Stomach (tissue), 9 donors: ENCODE results near the gene SH3GL2. TPM values are rescaled to one million over a fixed set of nuclear protein-coding genes. Genes with fewer than 3 reads are reported as not detected.

Source experiments
- DNase-seq, 2 donors: peaks; one replicate each; pipeline versions ENCODE4 v3.0.0 to v3.0.0-alpha.2; 2013 to 2019
- H3K27ac ChIP-seq, 5 donors: fragments of 200-600 bp in 4 of 5; sonication (generic) in 4 of 5; one replicate each; pipeline ENCODE4 v1.5.1; 2013 to 2019; ENCODE audit warnings: mild to moderate bottlenecking in 1 of 5, moderate library complexity in 1 of 5
- H3K27me3 ChIP-seq, 3 donors: fragments of 200-600 bp; sonication (generic); one replicate each; pipeline ENCODE4 v1.5.1; 2017 to 2019; ENCODE audit warnings: mixed run types in 1 of 3
- H3K36me3 ChIP-seq, 4 donors: fragments of 200-600 bp; sonication (generic); 1 replicate in 3 of 4; 2 replicates in 1 of 4; pipeline ENCODE4 v1.5.1; 2016 to 2019
- H3K4me1 ChIP-seq, 4 donors: fragments of 200-600 bp; sonication (generic); one replicate each; pipeline ENCODE4 v1.5.1; 2016 to 2019
- H3K4me3 ChIP-seq, 4 donors: fragments of 200-600 bp; sonication (generic) in 3 of 4; one replicate each; pipeline ENCODE4 v1.5.1; 2016 to 2019; ENCODE audit warnings: mild to moderate bottlenecking in 1 of 4
- H3K9me3 ChIP-seq, 4 donors: fragments of 200-600 bp; sonication (generic); one replicate each; pipeline ENCODE4 v1.5.1; 2016 to 2019
- EP300 ChIP-seq: sonication (generic); formaldehyde crosslinking; IDR thresholded peaks from one replicate; pipeline ENCODE4 v1.6.1; 2017; ENCODE audit warnings: antibody characterized with exemption
- POLR2A ChIP-seq, 4 donors: fragments of 450-650 bp; IDR thresholded peaks; one replicate each; pipeline ENCODE4 v1.6.1; 2016; ENCODE audit warnings: antibody characterized with exemption in 4 of 4, control low read depth in 2 of 4, mild to moderate bottlenecking in 1 of 4, moderate library complexity in 1 of 4
- POLR2AphosphoS5 ChIP-seq, 3 donors: sonication (generic); formaldehyde crosslinking; IDR thresholded peaks; one replicate each; pipeline ENCODE4 v1.6.1; 2016; ENCODE audit warnings: antibody characterized with exemption in 3 of 3
- WGBS, 5 donors: extraction: QIAGEN DNeasy Blood & Tissue Kit in 3 of 5; methylation state at CpG; one replicate each; pipeline versions ENCODE4 v1.1.5 to v1.1.7; 2013 to 2018; 5-methylcytosine and 5-hydroxymethylcytosine counted together
- intact Hi-C: fragments of 100-400 bp; cut with DNase I; formaldehyde crosslinking; loops from one replicate; pipeline ENCODE4 v1.15.1; 2023; ENCODE audit warnings: low total_unique reads
- polyA plus RNA-seq, 3 donors: library from polyadenylated mRNA; stranded (reverse); fragments of 200-250 nt; gene quantifications; one replicate each; pipeline ENCODE4 v1.2.3, GENCODE V29; 2013
- total RNA-seq, 5 donors: library from RNA; depleted of rRNA; stranded (reverse); fragments of >200 nt; gene quantifications; one replicate each; pipeline versions ENCODE4 v1.1.0 to v1.2.3, GENCODE V29; 2014 to 2016
- TF ChIP-seq, protein P1 (sequence below), 7 experiments: fragments of 450-650 bp in 4 of 7; fragments of 200-600 bp in 3 of 7; sonication (generic) in 3 of 7; IDR thresholded peaks; one replicate each; pipeline ENCODE4 v1.5.1; 2016 to 2019; ENCODE audit warnings: antibody characterized with exemption in 7 of 7, control low read depth in 2 of 7, mild to moderate bottlenecking in 1 of 7
- donor health status: healthy with polysubstance abuse.
- donor health status: Bipolar disorder and iron deficiency.
- donor health status: healthy.

The SH3GL2 gene
- total and polyA plus RNA-seq, 8 donors, result 0.89 to 17.5 (median 7.7) TPM; not detected in 1

DNA sequence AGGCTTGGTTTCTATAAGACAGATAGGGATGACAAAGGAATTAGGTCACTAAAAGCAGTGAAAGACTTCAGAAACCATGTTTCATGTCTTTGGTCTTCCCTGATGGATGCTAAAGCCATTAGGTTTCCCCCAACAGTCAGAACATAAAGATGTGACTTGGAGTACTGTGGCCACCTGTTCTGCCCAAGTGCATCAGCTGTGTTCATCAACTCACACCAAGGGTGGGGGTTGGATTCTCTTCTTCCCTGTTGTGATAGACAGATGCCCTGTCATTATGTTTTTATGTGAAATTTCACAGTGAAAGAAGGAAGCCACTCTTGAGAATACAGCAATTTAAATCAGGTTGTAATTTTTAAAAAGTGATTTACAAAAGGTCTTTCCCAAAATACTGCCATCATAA is 196.8 kb downstream of the SH3GL2 start:
- DNase-seq, result no peak
- intact Hi-C loops, result no loop called here

DNA sequence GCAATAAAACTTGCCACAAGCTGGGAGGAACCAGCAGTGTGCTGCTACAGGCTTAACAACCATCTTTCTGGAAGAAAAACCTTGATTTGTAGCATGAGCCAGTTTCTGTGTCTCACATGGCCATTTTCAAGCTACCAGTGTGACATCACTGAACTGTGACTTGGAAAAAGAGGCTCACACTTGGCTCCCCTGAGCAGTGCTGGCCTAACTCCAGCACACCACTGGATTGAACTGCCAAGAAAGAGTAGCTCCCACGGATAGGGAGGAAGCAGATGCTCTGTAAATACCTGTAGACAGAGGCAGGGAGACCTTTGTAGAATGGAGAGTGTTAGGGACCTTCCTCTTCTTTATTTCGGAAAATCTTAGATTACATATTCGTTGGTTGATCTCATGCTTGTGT is 197.9 kb downstream of the SH3GL2 start:
- H3K4me3 ChIP-seq, result no peak overlapping the region
- DNase-seq, result peak; percentile 11 to 47
- no peaks in the 10 kb centered on the region for H3K36me3 ChIP-seq
- H3K4me1 ChIP-seq, result no peaks in the 10 kb centered on the region
- intact Hi-C loops, result no loop called here
- 17 to 38% (median 23%) methylated on average over 3 of the region's 3 CpGs for WGBS, 5 donors
- no peak overlapping the region for H3K27ac ChIP-seq
- H3K27me3 ChIP-seq, result no peaks in the 10 kb centered on the region
- TF ChIP-seq POLR2AphosphoS5 (IDR thresholded peaks at IDR 0.05), result no peak
- TF ChIP-seq EP300, result no peak
- TF ChIP-seq POLR2A (IDR thresholded peaks at IDR 0.05), result no peak
- TF ChIP-seq, protein P1, sequence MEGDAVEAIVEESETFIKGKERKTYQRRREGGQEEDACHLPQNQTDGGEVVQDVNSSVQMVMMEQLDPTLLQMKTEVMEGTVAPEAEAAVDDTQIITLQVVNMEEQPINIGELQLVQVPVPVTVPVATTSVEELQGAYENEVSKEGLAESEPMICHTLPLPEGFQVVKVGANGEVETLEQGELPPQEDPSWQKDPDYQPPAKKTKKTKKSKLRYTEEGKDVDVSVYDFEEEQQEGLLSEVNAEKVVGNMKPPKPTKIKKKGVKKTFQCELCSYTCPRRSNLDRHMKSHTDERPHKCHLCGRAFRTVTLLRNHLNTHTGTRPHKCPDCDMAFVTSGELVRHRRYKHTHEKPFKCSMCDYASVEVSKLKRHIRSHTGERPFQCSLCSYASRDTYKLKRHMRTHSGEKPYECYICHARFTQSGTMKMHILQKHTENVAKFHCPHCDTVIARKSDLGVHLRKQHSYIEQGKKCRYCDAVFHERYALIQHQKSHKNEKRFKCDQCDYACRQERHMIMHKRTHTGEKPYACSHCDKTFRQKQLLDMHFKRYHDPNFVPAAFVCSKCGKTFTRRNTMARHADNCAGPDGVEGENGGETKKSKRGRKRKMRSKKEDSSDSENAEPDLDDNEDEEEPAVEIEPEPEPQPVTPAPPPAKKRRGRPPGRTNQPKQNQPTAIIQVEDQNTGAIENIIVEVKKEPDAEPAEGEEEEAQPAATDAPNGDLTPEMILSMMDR (IDR thresholded peaks at IDR 0.05), result no peak
- no peaks in the 10 kb centered on the region for H3K9me3 ChIP-seq

More for the DNA sequence above, 196.8 kb downstream of the SH3GL2 start:
- no peaks in the 10 kb centered on the region for H3K4me1 ChIP-seq
- TF ChIP-seq EP300, result no peak
- no peak overlapping the region for H3K27ac ChIP-seq
- H3K4me3 ChIP-seq, result no peak overlapping the region
- H3K36me3 ChIP-seq, result no peaks in the 10 kb centered on the region
- H3K9me3 ChIP-seq, result no peaks in the 10 kb centered on the region
- H3K27me3 ChIP-seq, result no peaks in the 10 kb centered on the region

DNA sequence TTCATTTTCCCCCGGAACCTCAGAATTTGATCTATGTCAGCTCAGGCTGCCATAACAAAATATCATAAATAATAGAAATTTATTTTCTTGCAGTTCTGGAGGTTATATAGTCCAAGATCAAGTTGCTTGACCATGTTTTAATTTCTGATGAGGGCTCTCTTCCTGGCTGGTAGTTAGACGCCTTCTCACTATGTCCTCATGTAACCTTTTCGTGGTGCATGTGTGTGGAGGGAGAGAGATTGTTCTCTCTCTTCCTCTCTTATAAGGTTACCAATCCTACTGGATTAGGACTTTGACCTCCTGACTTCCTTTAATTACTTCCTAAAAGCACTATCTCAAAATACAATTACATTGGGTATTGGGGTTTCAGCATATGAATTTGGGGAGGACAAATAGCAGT is 198.6 kb downstream of the SH3GL2 start:
- no peak for TF ChIP-seq POLR2AphosphoS5 (IDR thresholded peaks at IDR 0.05)
- TF ChIP-seq, protein P1 (IDR thresholded peaks at IDR 0.05), result no peak
- TF ChIP-seq POLR2A (IDR thresholded peaks at IDR 0.05), result no peak
- TF ChIP-seq EP300, result no peak
- WGBS, 5 donors, result 70 to 87% (median 75%) methylated on average over 3 of the region's 3 CpGs
- H3K27ac ChIP-seq, result no peak overlapping the region
- H3K27me3 ChIP-seq, result no peaks in the 10 kb centered on the region
- intact Hi-C loops, result no loop called here
- no peaks in the 10 kb centered on the region for H3K4me1 ChIP-seq
- no peak for DNase-seq
- H3K9me3 ChIP-seq, result no peaks in the 10 kb centered on the region
- no peaks in the 10 kb centered on the region for H3K36me3 ChIP-seq
- H3K4me3 ChIP-seq, result no peak overlapping the region

DNA sequence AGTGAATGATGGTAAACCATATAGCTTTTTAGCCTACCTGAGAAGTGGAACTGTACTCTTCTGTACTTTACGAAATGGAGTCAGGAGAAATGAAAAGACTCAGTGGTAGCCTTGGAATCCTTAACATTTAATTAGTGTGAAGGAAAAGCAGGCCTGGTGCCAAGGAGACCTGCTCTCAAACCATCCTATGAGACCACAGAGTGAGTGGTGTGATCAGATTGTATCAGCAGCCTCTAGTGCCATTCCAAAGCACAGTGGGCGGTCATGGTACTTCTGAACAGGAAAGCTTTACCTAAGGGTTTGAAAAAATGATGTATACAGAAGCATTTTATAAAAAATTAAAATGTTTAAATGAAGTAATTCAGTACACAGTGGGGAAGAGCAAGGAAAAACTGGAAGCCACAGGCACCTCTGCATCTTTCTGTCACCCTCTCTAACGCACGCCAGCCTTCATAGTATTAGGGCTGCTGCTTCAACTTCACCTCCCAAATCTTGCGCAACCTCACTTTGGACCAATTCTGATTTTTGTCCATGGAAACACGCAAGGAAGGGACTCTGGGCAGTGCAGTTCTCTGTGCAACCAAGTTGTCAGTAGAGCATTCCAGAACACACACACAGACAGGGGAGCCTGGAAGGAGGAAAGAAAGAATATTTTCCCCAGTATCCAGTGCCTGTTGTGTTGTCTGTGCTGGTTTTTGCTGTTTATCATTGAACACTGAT is 203.7 kb downstream of the SH3GL2 start:
- intact Hi-C loops, result no loop called here
- WGBS, 5 donors, result 84 to 95% (median 89%) methylated on average over 6 of the region's 6 CpGs

More for the DNA sequence above, 203.7 kb downstream of the SH3GL2 start:
- H3K4me3 ChIP-seq, result no peak overlapping the region
- no peaks in the 10 kb centered on the region for H3K36me3 ChIP-seq
- H3K27me3 ChIP-seq, result no peaks in the 10 kb centered on the region
- TF ChIP-seq POLR2AphosphoS5 (IDR thresholded peaks at IDR 0.05), result no peak
- TF ChIP-seq EP300, result no peak
- TF ChIP-seq POLR2A (IDR thresholded peaks at IDR 0.05), result no peak
- TF ChIP-seq, protein P1 (IDR thresholded peaks at IDR 0.05), result no peak
- H3K27ac ChIP-seq, result no peak overlapping the region
- no peak for DNase-seq
- no peaks in the 10 kb centered on the region for H3K4me1 ChIP-seq
- H3K9me3 ChIP-seq, result no peaks in the 10 kb centered on the region
